ENCODE measurements around the gene GTPBP6.
"Not testable (repeated sequence)": the region's sequence is repeated elsewhere in the genome, so short reads cannot be mapped to it uniquely, and the experiment has no call there.

Gene GTPBP6

DNA sequence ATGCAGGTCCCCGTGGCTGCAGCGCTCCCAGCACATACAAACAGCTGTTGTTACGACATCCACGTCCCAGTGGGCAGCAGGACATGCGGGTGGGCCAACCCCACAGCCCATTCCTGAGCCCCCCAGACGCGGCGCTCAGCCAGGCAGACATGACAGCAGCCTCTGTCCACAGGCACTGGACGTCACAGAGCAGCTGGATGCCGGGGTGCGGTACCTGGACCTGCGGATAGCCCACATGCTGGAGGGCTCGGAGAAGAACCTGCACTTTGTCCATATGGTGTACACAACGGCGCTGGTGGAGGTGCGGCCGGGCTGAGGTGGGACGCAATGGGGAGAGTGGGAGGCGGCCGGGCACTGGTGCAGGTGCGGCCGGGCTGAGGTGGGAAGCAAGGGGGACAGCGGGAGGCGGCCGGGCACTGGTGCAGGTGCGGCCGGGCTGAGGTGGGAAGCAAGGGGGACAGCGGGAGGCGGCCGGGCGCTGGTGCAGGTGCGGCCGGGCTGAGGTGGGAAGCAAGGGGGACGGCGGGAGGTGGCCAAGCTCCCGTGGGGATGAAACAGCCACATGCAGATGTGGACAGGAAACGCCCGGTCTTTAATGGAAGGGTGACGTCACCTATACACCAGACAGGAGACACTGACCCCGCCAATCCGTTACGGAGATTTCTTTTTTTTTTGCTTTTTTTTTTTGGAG lies 28.0 kb downstream of the GTPBP6 start:
- no peak for DNase-seq

DNA sequence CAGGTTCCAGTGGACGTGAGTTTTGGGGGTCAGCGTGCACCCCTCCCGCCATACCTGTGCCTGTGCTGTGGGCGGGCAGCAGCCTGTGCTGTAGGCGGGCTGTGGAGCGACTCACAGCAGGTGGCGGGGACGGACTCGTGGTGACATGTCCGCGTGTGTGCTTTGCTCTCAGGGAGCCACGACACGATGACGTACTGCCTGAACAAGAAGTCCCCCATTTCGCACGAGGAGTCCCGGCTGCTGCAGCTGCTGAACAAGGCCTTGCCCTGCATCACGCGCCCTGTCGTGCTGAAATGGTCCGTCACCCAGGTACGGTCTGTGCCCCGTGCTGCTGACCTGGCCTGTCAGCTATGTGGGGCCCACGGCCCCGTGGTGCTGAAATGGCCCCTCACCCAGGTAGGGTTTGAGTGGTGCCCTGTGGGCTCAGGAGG lies 30.0 kb downstream of the GTPBP6 start:
- DNase-seq: no peak

DNA sequence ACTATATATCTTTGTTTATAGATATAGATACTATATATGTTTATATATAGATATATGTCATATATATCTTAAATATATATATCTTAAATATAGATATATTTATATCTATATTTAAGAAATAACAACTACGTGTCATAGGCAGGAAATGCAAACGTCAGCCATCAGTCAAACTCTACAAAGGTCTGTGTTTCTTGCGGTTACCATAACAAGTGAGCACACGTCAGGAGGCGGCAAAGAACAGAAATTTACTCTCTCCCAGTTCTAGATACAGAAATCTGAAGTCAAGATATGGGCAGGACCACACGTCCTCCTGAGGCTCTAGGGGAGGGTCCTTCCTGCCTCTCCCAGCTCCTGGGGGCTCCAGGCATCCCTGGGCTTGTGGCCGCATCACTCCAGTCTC lies 30.9 kb downstream of the GTPBP6 start:
- no peak for DNase-seq

DNA sequence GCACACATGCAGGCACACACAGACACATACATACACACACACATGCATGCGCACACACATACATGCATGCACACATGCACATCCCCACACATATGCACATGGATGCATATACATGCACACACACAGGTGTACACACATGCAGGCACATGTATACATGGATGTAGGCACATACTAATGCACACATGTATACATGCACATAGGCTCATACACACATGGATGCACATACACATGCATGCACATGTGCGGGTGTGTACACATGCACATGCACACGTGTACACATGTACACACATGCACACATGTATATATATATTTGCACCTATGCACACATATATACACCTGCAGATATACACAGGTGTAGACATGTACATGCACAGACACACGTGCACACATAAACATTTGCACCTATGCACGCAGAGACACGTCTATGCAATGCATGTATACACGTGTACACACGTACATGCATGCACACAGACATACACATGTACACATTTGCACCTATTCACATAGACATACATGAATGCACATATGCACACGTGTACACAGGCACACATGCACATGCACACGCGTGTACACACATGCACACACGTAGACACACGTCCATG lies 33.4 kb downstream of the GTPBP6 start:
- no peak for DNase-seq

- no peak for DNase-seq
Measured at GRCh38 chrX:283115-283845, 35.3 kb downstream of the GTPBP6 start.

DNA sequence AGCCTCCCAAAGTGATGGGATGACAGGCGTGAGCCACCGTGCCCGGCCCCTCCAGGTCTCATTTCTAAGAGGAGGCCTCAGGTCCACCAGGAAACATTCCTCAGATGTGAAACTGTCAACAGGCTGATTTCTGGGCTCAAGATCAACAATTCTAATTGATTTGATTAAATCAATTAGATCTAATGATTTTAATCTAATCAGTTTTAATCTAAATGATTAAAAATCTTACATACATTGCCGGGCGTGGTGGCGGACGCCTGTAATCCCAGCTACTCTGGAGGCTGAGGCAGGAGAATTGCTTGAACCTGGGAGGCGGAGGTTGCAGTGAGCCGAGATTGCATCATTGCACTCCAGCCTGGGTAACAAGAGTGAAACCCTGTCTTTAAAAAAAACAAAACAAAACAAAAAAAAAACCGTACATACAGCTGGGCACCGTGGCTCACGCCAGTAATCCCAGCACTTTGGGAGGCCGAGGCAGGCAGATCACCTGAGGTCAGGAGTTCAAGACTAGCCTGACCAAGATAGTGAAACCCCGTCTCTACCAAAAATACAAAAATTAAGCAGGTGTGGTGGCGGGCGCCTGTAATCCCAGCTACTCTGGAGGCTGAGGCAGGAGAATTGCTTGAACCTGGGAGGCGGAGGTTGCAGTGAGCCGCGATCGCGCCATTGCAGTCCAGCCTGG lies 36.5 kb downstream of the GTPBP6 start:
- not testable (repeated sequence) for DNase-seq

DNA sequence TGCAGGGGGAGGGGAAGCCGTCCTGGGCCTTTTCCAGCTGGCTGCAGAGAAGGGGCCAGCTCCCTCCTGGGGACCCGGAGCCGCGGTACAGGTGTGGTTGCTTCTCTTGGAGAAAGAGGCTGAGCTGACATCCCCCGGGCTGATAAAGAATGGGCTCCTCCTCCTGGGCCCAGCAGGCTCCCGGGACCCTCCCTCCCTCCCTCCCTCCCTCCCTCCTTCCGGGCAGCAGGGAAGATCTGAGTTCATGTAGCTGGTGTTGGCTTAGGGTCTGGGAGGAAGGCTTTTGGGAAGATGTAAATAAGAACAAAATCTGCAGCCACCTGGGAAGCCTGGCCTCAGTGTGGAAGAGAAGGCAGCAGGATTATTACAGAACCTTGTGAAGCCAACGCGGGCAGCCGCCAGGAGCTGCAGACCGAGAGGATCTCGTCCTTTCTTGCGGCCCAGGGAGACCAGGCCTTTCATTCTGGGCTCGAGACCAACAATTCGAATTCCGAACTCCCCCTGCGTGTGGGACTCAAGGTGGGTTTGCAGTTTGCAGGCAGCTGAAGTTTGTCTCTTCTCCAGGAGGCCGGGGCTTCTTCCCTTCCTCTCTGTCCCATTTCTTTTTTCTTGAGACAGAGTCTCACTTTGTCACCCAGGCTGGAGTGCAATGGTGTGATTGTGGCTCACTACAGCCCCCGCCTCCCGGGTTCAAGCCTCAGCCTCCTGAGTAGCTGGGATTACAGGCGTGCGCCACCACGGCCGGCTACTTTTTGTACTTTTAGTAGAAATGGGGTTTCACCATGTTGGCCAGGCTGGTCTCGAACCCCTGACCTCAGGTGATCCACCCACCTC lies 37.2 kb downstream of the GTPBP6 start, which contains the start of gene PLCXD1:
PLCXD1 (plus strand) TSS at position 216 of the 834 bp plus-strand sequence. CDS start 2,807 bp downstream, outside the sequence.
- no peak for DNase-seq

- DNase-seq: not testable (repeated sequence)
Measured at GRCh38 chrX:280722-281121, 37.9 kb downstream of the GTPBP6 start.

DNA sequence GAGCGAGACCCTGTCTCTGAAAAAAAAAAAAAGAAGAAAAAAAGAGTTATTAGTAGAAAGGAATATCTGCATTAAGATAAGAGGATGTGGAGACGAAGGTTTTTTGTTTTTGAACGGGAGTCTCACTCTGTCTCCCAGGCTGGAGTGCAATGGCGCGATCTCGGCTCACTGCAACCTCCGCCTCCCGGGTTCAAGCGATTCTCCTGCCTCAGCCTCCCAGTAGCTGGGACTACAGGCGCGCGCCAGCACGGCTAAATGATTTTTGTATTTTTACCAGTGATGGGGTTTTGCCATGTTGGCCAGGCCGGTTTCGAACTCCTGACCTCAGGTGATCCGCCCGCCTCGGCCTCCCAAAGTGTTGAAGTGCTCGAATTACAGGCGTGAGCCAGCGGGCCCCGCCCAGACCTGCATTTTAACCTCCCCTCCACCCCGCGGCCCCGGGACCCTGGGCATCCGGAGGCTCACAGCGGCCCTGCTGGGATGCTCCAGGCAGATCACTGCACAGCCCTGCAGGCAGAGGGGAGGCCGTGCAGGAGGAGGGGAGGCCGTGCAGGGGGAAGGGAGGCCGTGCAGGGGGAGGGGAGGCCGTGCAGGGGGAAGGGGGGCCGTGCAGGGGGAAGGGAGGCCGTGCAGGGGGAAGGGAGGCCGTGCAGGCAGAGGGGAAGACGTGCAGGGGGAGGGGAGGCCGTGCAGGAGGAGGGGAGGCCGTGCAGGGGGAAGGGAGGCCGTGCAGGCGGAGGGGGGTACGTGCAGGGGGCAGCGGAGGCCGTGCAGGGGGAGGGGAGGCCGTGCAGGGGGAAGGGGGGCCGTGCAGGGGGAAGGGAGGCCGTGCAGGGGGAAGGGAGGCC lies 38.6 kb downstream of the GTPBP6 start:
- DNase-seq: not testable (repeated sequence)

GRCh38 chrX:276581-277201 lies 41.9 kb downstream of the GTPBP6 start:
- no peak for DNase-seq

DNA sequence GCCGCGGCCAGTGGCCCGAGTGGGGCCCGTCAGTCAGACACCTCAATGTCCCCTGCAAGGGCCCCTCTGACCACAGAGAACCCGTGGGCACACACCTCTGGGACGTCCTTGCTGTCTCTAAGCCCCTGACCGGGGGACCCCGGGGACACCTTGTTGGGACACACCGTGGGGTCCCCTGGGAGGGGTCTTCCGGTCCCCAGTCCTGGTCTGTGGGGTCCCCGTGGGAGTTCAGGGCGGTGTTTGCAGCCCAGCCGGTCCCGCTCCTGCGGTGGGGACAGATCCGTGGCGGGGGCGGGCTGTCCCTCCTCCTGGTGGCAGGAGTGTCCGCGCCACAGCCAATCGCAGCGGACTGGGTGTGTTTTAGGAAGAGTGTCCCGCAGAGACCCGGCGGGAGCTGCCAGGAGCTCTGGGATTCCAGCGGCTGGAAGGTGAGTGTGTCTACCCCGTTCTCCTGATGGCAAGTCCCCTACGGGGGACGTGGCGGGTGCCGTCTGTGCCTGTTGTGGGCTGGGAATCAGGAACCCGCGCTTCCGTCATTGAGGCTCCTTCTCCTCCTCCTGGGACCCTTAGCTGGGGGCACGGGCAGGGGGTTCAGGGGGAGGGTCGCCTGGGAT lies 42.5 kb downstream of the GTPBP6 start:
- DNase-seq: no peak

DNA sequence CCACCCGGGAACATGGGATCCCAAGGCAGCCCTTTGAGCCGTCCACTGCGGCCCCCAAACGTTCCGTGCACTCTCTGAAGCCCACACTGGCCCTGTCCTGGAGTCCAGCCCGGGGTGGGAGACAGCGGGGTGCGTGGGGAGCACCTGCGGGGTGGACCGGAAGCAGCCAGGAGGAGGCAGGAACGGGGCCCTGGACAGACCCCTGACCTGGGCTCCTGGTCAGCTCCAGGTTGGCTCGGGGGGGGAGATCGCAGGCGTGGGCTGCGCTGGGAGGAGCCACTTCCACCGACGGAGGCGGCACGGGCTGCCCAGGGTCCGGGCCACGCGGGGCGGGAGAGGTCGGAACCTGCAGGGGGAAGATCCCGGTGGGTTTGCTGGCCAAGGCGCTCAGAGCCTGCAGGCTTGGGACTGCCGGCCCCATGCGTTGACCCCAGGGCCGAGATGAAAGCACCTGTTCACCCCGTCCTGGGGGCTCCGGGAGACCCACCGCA lies 43.1 kb downstream of the GTPBP6 start:
- no peak for DNase-seq

DNA sequence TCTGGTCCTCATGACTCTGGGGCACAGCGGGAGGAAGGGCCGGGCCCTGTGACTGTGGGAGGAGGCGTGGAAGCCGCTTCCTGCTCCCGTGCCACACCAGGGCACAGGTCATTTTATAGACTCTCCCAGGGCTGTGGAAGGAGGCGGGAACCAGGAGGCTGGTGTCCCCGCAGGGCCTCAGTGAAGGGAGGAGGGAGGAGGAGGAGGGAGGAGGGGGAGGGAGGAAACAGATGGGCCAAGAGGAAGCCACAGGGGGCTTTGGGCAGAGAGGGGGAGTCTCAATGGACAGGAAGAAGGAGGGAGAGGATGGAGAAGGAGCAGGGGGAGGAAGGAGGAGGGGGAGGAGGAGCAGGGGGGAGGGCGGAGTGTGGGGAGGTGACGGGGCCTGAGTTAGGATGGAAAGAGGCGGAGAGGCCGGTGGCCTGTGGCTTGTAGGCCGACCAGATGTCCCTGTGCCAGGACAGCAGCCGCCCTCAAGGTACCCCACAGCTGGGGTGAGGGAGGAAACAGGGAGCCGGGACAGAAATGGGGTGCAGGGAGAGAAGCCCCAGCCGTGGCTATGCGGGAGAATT lies 43.6 kb downstream of the GTPBP6 start:
- DNase-seq: no peak

DNA sequence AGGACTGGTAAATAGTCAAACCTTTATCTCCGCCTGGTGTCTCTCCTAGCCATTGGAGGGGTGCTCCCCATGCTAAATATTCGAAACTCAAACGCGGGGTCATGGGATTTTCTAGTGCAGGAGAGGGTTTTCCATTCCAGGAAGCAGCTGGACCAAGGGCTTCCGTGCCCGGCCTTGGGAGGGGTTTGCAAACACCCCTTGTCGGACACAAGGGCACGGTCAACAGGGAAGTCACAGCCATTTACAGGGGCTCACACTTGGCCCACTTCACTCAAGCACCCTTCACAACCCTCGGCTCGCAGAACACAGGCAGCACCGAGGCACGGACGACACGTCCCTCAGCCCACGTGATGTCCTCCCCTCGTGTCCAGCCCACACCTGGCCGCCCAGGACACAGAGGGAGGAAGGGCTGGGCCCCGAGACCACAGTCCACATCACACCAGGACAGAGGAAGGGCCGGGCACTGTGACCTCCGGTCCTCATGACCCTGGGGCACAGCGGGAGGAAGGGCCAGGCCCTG lies 47.7 kb downstream of the GTPBP6 start:
- DNase-seq: no peak

DNA sequence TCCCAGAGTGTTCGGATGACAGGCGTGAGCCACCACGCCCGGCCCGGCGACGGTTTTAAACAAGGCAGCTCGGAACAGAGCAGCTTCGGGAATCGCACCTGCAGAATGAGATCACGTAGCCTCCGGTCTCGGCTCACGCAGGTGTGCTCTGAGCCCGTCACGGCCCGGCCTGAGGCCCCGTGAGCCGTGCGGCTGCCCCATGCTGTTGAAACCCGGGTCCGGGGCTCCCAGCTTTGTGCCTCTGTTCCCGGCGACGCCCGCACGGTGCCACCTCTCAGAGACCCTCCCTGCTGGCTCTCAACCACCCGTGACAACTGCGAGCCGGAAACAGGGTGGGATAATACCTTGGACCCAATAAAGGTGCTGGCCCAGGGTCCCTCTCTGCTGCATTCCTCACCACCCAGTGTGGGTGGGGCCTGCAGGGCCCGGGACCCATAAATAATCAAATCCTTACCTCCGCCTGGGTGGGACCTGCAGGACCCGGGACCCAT lies 50.8 kb downstream of the GTPBP6 start:
- no peak for DNase-seq

- no peak for DNase-seq
Measured at GRCh38 chrX:265502-265901, 53.1 kb downstream of the GTPBP6 start.

GRCh38 chrX:264634-265455 lies 53.8 kb downstream of the GTPBP6 start:
- no peak for DNase-seq

DNA sequence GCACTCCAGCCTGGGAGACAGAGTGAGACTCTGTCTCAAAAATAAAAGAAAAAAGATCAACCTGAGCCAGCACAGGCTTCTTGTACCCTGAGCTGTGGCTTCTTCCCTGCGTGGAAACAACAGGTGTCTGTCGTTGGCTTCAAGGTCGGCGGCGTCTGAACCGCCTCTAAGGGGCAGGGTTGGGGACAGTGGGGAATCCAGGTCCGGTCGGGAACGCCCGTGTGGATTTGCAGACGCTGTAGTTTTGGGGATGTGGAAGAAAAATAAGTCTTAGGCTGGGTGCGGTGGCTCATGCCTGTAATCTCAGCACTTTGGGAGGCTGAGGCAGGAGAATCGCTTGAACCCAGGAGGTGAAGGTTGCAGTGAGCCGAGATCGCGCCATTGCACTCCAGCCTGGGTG lies 54.6 kb downstream of the GTPBP6 start:
- not testable (repeated sequence) for DNase-seq

Data from NCI-H1048 (cell line).